Measurements from ENCODE around the gene FAM177B. TPM values are rescaled to one million over a fixed set of nuclear protein-coding genes. Genes with fewer than 3 reads are reported as not detected.

FAM177B gene
- total and polyA plus RNA-seq, 9 donors: 0.16 to 0.57 (median 0.20) TPM; not detected in 2

DNA sequence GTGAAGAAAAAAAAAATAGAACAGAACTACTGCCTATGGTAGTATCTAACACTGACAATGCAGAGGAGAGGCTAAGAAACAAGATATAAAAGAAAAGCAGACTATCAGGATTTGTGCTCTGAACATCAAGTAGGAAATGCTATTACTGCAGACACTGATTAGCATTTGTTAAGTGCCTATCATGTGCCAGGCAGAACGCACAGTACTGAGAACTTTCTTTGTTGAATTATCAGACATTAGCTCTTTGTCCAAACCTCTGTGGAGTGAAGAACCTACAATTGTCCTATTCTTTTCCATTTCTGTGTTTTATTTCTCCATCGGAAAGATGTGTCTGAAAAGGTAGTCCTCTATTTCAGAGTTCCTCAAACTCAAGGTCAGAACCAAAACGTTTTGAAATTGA is 47.4 kb downstream of the FAM177B start:
- Histone ChIP-seq H3K27ac (ENCODE audit: low read length) (peak overlapping the region; percentile 15), H3K27me3 (ENCODE audit: control insufficient read depth, insufficient read depth, low read length) (no peaks in the 10 kb centered on the region), H3K9me3 (replicated peaks; ENCODE audit: control insufficient read depth, low read depth, low read length) (no peaks in the 10 kb centered on the region), H3K36me3 (ENCODE audit: control insufficient read depth, insufficient read depth, low read length) (no peaks in the 10 kb centered on the region), H3K4me1 (ENCODE audit: control insufficient read depth, insufficient read depth, low read length) (peaks cover 25% of the 10 kb centered on the region), H3K4me3 (ENCODE audit: low read length) (no peak overlapping the region)
- DNase-seq: no peak
- no CpG with 5 or more reads among the region's 3 CpGs for WGBS (ENCODE audit: insufficient coverage)

- Histone ChIP-seq H3K4me1 (ENCODE audit: control insufficient read depth, insufficient read depth, low read length) (peaks cover 25% of the 10 kb centered on the region), H3K9me3 (replicated peaks; ENCODE audit: control insufficient read depth, low read depth, low read length) (no peaks in the 10 kb centered on the region), H3K4me3 (ENCODE audit: low read length) (no peak overlapping the region), H3K27me3 (ENCODE audit: control insufficient read depth, insufficient read depth, low read length) (no peaks in the 10 kb centered on the region), H3K27ac (ENCODE audit: low read length) (no peak overlapping the region), H3K36me3 (ENCODE audit: control insufficient read depth, insufficient read depth, low read length) (no peaks in the 10 kb centered on the region)
- no peak for DNase-seq
- WGBS (ENCODE audit: insufficient coverage): 0% methylated on average over 1 of the region's 2 CpGs
Observed at GRCh38 chr1:222784916-222785315, 47.9 kb downstream of the FAM177B start.

DNA sequence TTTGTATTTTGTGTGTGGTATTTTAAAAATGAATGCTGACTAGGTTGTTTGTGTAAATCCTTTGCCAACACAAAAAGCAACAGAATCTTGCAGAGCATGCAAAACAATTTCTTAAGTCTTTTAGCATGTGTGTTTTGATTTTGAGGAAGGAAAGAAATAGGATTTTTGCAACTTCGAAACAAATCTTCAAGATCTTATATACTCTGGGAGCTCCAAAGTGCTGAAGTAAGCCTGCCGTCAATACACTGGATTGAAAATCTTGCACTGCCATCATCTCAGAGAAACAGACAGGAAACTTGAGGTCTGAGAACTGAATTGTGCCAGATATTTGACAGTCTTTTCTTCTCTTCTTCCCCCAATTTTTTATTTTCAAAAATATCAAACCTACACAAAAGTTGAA is 48.5 kb downstream of the FAM177B start:
- no peaks in the 10 kb centered on the region for H3K27me3 ChIP-seq (ENCODE audit: control insufficient read depth, insufficient read depth, low read length)
- no peak overlapping the region for H3K4me3 ChIP-seq (ENCODE audit: low read length)
- peak; percentile 77 for DNase-seq
- peak overlapping the region; percentile 25 for H3K27ac ChIP-seq (ENCODE audit: low read length)
- H3K36me3 ChIP-seq (ENCODE audit: control insufficient read depth, insufficient read depth, low read length): no peaks in the 10 kb centered on the region
- H3K4me1 ChIP-seq (ENCODE audit: control insufficient read depth, insufficient read depth, low read length): peaks cover 25% of the 10 kb centered on the region
- no peaks in the 10 kb centered on the region for H3K9me3 ChIP-seq (replicated peaks; ENCODE audit: control insufficient read depth, low read depth, low read length)
- WGBS (ENCODE audit: insufficient coverage): no CpG with 5 or more reads among the region's 2 CpGs

DNA sequence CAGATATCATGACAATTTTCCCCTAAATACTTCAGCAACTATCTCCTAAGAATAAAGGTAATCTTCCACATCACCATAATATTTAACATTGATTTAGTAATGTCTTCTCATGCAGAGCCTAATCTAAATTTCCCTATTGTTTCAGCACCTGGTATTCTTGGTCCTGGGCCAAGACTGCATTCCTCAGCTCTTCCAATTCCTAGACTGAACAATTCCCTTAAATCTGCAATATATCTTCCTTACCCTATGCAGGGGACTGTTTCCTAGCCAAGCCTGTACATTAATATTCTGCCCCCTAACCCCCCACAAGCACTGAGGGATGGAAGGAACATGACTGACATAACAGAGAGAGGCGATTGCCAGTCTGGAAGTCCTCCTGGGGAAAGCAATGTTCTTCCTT is 49.1 kb downstream of the FAM177B start:
- 0% methylated on average over 1 of the region's 1 CpG for WGBS (ENCODE audit: insufficient coverage)

GRCh38 chr1:222787729-222788128 is 50.7 kb downstream of the FAM177B start:
- no peaks in the 10 kb centered on the region for H3K27me3 ChIP-seq (ENCODE audit: control insufficient read depth, insufficient read depth, low read length)
- no peak overlapping the region for H3K27ac ChIP-seq (ENCODE audit: low read length)
- H3K36me3 ChIP-seq (ENCODE audit: control insufficient read depth, insufficient read depth, low read length): no peaks in the 10 kb centered on the region
- WGBS (ENCODE audit: insufficient coverage): no CpG with 5 or more reads among the region's 4 CpGs
- H3K4me3 ChIP-seq (ENCODE audit: low read length): no peak overlapping the region
- peaks cover 25% of the 10 kb centered on the region for H3K4me1 ChIP-seq (ENCODE audit: control insufficient read depth, insufficient read depth, low read length)
- peak; percentile 79 for DNase-seq
- no peaks in the 10 kb centered on the region for H3K9me3 ChIP-seq (replicated peaks; ENCODE audit: control insufficient read depth, low read depth, low read length)

More for the DNA sequence above, 49.1 kb downstream of the FAM177B start:
- Histone ChIP-seq H3K4me1 (ENCODE audit: control insufficient read depth, insufficient read depth, low read length) (peaks cover 25% of the 10 kb centered on the region), H3K9me3 (replicated peaks; ENCODE audit: control insufficient read depth, low read depth, low read length) (no peaks in the 10 kb centered on the region), H3K4me3 (ENCODE audit: low read length) (no peak overlapping the region), H3K36me3 (ENCODE audit: control insufficient read depth, insufficient read depth, low read length) (no peaks in the 10 kb centered on the region), H3K27ac (ENCODE audit: low read length) (no peak overlapping the region), H3K27me3 (ENCODE audit: control insufficient read depth, insufficient read depth, low read length) (no peaks in the 10 kb centered on the region)
- DNase-seq: peak; percentile 82

GRCh38 chr1:222788402-222789156 is 51.6 kb downstream of the FAM177B start:
- Histone ChIP-seq H3K36me3 (ENCODE audit: control insufficient read depth, insufficient read depth, low read length) (no peaks in the 10 kb centered on the region), H3K4me1 (ENCODE audit: control insufficient read depth, insufficient read depth, low read length) (peaks cover 24% of the 10 kb centered on the region), H3K27ac (ENCODE audit: low read length) (no peak overlapping the region), H3K9me3 (replicated peaks; ENCODE audit: control insufficient read depth, low read depth, low read length) (no peaks in the 10 kb centered on the region), H3K27me3 (ENCODE audit: control insufficient read depth, insufficient read depth, low read length) (no peaks in the 10 kb centered on the region), H3K4me3 (ENCODE audit: low read length) (no peak overlapping the region)
- no peak for DNase-seq
- 60% methylated on average over 2 of the region's 3 CpGs for WGBS (ENCODE audit: insufficient coverage)

DNA sequence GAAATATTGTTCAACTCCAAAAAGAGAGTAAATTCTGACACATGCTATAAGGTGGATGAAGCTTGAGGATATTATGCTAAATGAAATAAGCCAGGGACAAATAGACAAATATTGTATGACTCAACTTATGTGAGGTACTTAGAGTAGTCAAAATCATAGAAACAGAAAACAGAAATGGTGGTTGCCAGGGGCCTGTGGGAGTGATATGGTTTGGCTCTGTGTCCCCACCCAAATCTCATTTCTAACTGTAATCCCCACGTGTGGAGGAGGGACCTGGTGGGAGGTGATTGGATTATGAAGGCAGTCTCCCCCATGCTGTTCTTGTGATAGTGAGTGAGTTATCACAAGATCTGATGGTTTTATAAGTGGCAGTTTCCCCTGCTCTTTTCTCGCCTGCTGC is 53.1 kb downstream of the FAM177B start:
- Histone ChIP-seq H3K4me3 (ENCODE audit: low read length) (no peak overlapping the region), H3K4me1 (ENCODE audit: control insufficient read depth, insufficient read depth, low read length) (peaks cover 20% of the 10 kb centered on the region), H3K27me3 (ENCODE audit: control insufficient read depth, insufficient read depth, low read length) (no peaks in the 10 kb centered on the region), H3K27ac (ENCODE audit: low read length) (no peak overlapping the region), H3K36me3 (ENCODE audit: control insufficient read depth, insufficient read depth, low read length) (no peaks in the 10 kb centered on the region), H3K9me3 (replicated peaks; ENCODE audit: control insufficient read depth, low read depth, low read length) (peaks cover under 1% of the 10 kb centered on the region)
- no peak for DNase-seq
- WGBS (ENCODE audit: insufficient coverage): no CpG with 5 or more reads among the region's 2 CpGs

GRCh38 chr1:222790520-222790919 is 53.5 kb downstream of the FAM177B start:
- H3K27me3 ChIP-seq (ENCODE audit: control insufficient read depth, insufficient read depth, low read length): no peaks in the 10 kb centered on the region
- H3K4me3 ChIP-seq (ENCODE audit: low read length): no peak overlapping the region
- no peak overlapping the region for H3K27ac ChIP-seq (ENCODE audit: low read length)
- no CpG with 5 or more reads among the region's 4 CpGs for WGBS (ENCODE audit: insufficient coverage)
- H3K4me1 ChIP-seq (ENCODE audit: control insufficient read depth, insufficient read depth, low read length): peaks cover 20% of the 10 kb centered on the region
- peaks cover 4% of the 10 kb centered on the region for H3K9me3 ChIP-seq (replicated peaks; ENCODE audit: control insufficient read depth, low read depth, low read length)
- DNase-seq: no peak
- H3K36me3 ChIP-seq (ENCODE audit: control insufficient read depth, insufficient read depth, low read length): no peaks in the 10 kb centered on the region

- H3K27ac ChIP-seq (ENCODE audit: low read length): no peak overlapping the region
- DNase-seq: no peak
- no peaks in the 10 kb centered on the region for H3K36me3 ChIP-seq (ENCODE audit: control insufficient read depth, insufficient read depth, low read length)
- no peaks in the 10 kb centered on the region for H3K27me3 ChIP-seq (ENCODE audit: control insufficient read depth, insufficient read depth, low read length)
- peaks cover 19% of the 10 kb centered on the region for H3K4me1 ChIP-seq (ENCODE audit: control insufficient read depth, insufficient read depth, low read length)
- H3K9me3 ChIP-seq (replicated peaks; ENCODE audit: control insufficient read depth, low read depth, low read length): peaks cover 4% of the 10 kb centered on the region
- H3K4me3 ChIP-seq (ENCODE audit: low read length): no peak overlapping the region
- 70% methylated on average over 3 of the region's 4 CpGs for WGBS (ENCODE audit: insufficient coverage)
Observed at GRCh38 chr1:222791006-222791710, 54.2 kb downstream of the FAM177B start.

DNA sequence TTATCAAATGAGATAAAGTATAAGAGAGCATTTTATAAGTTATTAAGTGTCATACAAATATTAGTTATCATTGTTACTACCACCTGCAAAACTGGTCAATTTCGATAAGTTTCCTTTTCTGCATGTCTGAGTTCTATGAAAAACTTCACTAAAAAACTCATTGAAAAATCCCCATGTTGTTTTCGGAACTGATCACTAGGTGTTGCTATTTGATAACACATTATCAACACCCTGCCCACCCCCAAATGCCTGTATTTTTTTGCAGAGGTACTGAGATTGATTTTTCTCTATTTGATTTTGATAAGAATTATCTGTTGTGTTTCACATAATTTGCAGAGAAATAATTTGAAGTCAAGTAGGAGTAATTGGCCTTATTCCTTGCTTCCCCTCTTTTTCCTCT is 55.7 kb downstream of the FAM177B start:
- Histone ChIP-seq H3K27me3 (ENCODE audit: control insufficient read depth, insufficient read depth, low read length) (no peaks in the 10 kb centered on the region), H3K27ac (ENCODE audit: low read length) (no peak overlapping the region), H3K4me3 (ENCODE audit: low read length) (no peak overlapping the region), H3K4me1 (ENCODE audit: control insufficient read depth, insufficient read depth, low read length) (peaks cover 4% of the 10 kb centered on the region), H3K36me3 (ENCODE audit: control insufficient read depth, insufficient read depth, low read length) (no peaks in the 10 kb centered on the region), H3K9me3 (replicated peaks; ENCODE audit: control insufficient read depth, low read depth, low read length) (peaks cover 4% of the 10 kb centered on the region)
- no CpG with 5 or more reads among the region's 2 CpGs for WGBS (ENCODE audit: insufficient coverage)
- peak; percentile 58 for DNase-seq

Measured in muscle of leg (tissue), 11 donors.